GM18519 (cell line): ENCODE results near the gene MAN1B1.
"Not testable (repeated sequence)": the region's sequence is repeated elsewhere in the genome, so short reads cannot be mapped to it uniquely, and the experiment has no call there.

Experiments used
- ATAC-seq: cut with Tn5 transposase; IDR thresholded peaks from one replicate; pipeline ENCODE4 v1.9.1; 2021; ENCODE audit warnings: mild to moderate bottlenecking, moderate library complexity; ENCODE audit not compliant: unreplicated experiment, low FRiP score

Gene MAN1B1

DNA sequence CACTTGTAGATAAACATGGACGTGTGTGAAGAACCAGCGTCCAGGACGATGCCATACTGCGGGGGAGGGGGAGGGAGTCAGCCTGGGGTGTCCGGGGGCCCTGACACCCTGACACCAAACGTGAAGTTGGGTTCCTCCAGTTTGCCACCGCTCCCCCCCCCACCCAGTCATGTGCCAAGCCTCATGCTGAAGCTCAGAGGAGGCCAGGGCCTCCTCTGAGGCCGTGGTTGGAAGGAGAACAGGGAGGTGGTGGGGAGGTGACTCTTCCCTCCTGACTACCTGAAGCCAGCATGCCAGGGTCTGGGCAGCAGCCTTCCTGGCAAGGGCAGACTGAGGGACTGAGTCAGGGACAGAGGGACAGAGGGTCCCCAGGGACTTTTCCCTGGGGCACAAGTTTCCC lies 34.5 kb upstream of the MAN1B1 start:
- ATAC-seq = no peak

DNA sequence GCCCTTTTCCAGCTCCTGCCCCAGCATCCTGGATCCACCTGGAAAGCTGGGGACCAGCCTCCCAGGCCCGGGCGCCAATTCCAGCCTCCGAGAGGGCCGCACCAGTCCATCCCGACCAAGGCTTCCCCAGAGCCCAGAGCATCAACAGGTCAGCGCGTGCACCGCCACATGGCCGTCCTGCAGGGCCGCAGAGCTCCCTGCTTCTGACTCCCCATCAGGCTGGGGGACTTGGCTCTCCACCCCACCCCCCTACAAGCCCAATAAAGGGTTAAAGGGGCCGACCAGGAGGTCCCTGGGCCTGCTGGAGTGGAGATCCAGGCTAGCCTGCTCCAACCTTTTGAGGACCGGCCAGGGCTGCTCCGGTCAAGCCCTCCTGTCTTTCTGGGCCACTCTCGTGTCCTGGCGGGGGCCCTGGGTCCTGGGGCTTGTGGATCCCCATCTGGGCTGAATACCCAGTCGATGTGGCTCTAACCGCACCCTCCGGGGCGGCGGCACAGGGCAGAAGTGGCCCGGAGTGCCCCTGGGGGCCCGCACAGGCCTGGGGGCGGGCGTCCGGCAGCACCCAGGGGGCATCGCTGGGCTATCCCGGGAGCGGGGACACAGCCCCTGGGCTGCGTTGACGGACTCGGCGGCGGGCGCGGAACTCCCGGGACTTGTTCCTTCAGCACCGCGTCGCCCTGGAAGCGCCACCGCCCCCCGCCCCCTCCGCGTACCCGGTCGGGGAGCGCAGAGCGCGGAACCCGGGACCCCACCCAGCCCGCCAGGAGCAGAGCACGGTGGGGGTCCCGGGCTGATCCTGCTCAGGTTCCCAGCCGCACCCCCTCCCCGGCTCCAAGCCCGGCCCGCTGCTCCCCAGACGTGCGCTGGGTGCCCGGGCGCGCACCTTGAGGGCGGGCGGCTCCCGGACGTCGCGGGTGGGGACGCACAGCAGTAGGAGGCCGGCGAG lies 33.5 kb upstream of the MAN1B1 start:
- ATAC-seq = no peak

DNA sequence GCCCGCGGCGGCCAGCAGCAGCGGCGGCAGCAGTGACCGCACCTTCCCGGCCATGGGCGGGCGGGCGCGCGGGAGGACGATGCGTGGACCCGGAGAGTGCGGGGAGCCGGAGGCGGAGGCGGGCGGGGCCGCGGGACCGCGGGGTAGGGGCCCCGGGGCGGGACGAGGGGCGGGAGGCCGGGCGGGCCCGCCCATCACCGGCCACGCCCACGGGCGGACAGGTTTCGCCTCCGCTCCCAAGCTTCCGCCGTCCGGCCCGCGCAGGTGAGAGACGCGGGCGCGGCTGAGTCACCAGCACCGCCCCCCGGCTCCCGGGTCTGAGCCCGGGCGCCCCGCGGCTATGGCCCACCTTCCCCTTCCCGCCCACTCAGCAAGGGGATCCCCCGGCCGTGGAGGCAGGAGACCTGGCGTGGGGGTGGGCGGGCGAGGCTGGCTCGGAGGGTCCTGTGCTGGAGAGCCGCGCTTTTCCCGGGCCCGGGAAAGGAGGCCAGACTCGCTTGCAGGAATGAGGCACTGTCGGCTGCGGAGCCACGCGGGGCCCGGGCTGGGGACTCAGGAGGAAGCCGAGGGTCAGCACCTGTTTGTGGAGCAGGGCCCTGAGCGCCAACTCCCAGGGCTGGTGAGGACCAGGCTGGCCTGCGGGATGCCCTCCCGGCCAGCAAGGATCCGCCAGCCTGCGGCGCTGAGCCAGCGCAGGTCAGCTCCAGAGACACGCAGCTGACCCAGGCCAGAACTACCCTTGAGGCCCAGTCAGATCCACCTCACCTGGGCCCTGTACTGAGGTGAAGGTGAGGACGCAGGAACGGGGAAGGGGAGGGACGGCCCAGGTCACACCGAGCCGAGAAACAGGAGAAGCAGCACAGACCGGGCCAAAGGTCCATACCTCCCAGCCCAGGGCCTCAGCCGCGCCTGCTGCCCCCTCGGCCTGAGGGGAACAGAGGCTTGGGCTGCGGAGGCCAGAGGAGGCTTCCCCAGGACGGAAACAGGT lies 32.5 kb upstream of the MAN1B1 start, which contains the start of gene ENTPD2:
Gene ENTPD2, minus strand, starts transcription at position 118 of the 988 bp plus-strand sequence. Its CDS starts 64 bp downstream, at position 54.
- ATAC-seq = no peak

DNA sequence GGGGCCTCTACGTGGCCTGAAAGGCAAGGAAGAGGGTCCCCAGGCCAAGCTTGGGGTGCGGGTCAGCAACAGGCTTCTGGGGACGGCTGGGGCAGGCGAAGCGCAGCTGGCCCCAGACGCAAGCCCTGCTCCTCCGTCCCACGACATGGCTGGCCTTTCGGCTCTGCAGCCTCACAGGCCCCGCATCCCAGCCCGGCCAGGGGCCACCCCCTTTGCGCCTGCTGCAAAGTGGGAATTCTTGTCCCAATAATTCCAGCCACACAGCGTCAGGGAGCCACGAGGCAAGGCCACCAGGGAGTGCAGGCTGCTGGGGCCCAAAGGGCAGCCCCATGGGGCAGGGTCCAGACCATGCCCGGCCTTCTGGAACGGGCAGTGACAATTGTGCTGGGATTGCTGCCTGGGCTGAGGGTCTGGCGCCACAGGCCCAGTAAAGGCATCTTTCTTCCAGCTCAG lies 31.8 kb upstream of the MAN1B1 start:
- ATAC-seq = no peak

DNA sequence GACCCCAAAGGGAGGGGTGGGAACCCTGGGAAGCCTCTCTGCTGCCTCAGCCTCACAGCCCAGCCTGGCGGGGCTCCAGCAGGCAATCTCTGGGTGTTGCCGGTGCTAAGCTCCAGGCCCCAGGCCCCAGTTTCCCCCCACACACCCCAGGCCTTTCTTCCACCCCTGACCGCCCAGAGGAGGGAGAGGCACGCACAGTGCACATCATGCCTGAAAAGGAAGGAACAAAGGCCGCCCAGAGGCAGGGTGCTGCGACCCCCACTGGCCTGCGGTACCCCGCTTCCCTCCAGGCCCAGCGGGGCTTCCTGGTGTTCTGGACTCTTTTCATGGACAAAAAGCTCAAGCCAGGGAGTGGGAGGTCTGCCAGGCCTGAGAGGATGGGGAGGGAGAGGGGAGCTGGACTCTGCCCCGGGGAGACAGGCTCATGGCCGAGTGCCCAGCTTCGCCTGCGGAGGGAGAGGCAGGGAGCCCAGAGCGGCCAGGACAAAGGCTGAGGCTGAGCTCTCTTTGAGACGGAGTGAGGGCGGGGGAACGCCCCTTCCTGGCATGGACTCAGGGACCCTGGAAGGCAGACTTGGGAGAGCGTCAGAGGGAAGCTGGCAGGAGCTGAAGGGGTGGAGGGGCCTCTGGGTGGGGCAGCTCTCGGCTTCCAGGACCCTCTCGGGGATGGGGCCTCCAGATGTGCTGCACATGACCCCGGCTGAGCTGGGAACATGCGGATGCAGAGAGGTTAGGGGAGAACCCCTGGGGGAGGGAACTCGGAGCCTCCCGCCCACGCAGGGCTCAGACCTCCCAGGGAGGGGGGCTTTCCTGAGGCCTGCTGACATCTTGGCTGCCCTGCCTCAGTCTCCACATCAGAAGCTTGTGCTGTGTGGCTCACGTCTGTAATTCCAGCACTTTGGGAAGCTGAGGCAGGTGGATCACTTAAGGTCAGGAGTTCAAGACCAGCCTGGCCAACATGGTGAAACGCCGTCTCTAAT lies 31.1 kb upstream of the MAN1B1 start:
- no peak for ATAC-seq

DNA sequence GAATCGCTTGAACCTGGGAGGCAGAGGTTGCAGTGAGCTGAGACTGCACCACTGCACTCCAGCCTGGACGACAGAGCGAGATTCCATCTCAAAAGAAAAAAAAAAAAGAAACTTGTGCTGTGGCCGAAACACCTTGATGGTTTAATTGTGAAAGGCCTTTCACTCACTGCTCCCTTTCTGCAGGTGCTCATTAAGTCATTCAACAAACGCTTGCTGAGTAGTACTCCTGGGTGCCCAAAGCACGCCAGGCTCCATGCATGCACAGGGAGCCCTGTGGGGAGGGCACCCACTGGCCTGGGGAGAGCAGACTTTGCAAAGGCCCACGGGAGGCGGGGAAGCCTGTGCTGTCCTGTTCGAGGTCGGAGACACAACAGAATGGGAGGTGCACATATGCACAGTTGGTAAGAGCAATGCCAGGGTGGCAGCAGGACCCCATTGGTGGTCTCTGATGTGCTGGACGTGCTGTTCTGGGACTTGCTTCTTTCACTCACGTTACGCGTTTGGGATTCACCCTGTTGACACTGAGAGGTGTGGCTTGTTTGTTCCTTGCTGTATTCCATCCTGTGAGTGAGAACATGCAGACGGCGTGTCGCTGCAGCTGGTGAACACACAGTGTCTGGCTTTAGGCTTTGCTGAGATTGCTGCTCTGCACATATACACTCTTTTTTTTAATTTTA lies 29.9 kb upstream of the MAN1B1 start:
- ATAC-seq = no peak

DNA sequence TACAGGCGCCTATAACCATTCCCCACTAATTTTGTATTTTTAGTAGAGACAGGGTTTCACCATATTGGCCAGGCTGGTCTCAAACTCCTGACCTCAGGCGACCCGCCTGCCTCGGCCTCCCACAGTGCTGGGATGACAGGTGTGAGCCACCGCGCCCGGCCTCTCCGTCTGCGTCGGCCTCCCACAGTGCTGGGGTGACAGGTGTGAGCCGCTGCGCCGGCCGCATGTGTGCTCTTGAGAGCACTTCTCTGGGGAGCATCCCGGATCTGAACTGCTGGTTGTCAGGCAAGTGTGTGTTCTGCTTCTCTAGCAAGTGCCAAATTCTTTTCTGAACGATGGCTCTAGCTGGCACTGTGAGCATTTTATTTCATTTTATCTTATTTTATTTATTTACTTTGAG lies 29.2 kb upstream of the MAN1B1 start:
- ATAC-seq = no peak

DNA sequence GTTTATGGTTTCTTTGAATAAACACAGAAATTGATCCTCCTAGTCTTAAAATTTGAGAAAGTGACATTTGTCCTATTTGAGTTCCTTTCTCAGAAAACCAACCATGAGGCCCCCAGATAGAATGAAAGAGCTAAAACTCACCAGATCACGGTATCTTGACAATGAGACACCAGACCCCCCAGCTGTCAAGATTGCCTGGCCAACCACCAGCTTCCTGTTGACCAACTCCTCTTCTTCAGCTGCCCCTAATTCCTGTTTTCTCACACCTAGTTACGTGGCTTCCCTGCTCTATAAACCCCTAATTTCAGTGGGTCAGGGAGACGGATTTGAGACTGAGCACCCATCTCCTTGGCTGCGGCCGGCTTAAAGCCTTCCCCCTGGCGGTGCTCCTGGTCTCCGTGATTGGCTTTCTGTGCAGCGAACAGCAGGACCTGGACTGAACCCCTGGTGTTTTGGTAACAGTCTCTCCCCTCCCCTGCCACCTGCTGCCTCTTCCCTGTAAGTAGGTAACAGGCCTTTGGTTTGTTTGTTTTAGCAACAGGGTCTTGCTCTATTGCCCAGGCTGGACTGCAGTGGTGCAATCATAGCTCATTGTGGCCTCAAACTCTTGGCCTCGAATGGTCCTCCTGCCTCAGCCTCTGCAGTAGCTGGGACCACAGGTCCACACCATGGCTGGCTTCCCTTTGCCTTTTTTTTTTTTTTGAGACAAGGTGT lies 28.1 kb upstream of the MAN1B1 start:
- no peak for ATAC-seq

DNA sequence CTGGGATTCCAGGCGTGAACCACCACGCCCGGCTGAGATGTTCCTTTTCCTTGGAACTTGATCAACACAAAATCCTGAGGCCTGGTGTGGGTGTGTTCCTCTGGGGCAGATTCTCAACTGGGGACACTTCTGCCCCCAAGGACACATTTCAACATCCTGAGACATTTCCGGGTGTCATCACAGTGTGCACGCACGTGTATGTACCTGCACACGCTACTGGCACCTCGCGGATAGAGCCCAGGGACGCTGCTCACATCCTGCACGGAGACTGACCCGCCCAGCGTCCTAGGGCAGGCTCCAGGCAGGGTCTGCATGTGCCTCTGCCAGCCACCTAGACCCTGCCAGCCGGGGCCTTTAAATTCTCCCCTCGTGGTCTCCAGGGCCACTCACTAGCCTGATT lies 24.4 kb upstream of the MAN1B1 start:
- no peak for ATAC-seq

DNA sequence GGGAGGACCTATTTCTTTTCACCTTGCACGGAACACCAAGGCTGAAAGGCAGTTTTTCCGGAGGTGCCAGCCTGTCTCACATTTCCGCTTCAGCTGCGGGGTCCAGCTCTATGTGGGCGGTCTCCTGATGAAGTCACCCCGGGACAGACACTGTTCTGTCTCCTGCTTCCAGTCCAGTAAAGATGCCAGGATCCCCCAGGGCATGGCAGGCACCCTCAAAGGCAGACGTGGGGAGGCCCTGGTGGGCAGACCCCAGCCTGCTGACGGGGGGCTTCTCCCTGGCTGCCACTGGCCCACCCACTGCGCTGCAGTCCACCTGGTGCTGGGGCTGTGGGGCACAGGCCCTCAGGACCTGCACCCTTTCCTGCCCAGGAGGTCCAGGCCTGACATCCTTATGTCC lies 24.0 kb upstream of the MAN1B1 start:
- not testable (repeated sequence) for ATAC-seq

DNA sequence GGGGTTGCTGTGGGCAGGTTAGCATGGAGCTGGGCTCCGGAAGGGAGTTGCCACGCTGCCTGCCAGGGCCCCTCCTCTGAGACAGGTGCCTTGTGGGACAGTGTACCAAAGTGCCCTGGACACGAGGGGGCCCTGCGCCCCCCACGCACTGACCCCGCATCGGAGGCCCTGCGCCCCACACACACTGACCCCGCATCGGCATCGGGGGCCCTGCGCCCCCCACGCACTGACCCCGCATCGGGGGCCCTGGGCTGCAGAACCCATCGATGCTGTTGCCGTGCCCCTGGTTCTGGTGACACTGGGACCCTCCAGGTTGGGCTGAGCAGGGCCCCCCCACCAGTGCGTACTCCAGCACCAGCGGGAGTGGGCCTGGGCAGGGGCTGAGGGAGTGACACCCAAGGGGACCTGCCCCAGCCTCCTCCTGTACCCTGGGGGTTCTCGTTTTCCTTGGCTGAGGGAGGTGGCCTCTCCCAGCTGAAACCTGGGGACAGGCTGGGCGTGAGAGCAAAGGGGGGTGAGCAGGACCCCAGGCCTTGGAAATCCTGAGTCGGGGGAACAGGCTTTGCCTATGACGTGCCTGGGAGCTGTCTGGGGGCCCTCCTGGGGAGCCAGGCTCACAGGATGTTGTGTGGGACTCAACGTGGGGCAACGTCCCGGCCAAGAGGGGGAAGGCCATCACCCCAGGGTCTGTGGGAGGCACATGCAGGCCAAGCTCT lies 23.3 kb upstream of the MAN1B1 start:
- ATAC-seq = no peak

DNA sequence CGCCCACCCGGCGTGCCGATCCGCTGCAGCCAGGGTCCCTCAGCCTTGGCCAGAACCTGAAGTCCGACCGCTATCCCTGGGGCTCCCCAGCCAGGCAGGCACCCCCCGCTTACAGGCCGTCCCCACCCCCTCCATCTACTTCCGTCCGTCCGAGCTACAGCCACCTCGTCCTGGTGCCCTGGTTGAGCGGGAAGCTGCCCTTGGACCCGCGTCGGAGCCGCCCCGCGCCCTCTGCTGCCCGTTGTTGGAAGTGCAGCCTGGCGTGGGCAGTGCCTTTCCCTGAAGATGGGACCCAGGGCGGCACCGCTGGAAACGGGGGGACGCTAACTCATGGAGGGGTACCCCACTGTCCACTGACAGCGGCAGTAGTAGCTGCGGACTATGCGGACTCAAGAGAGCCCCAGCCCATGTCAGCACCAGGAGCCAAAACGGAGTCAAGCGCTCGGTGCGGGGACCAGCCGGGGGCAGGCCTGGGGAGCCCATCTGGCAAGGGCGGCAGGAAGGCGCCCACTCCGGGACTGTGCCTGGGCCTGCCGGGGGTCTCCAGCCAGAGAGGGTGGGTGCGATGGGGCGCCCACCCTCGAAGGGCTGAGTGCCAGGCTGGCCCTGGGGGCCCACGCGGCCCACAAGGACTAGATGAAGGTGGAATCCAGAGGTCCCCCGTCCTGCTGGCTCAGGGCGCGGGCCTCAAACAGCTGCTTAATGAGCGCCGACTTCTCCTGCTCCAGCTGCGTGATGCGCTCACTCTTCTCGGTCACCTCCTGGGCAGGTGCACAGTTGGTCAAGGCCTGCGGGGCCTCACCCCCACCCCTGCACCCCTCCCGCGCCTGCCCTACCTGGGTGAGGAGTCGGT lies 22.5 kb upstream of the MAN1B1 start:
- ATAC-seq = no peak

DNA sequence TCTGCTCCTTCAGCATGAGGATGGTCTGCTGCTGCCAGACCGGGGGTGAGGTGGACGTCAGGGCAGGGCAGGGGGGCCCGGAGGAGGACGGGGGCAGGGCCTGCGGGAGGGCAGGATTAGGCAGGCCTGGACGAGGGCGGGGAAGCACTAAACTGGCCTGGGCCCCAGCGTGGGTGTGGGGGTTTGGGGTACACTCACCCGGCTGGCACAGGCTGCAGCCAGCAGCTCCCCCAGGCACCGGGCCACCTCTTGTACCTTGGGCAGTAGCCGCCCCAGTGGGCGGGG lies 22.0 kb upstream of the MAN1B1 start:
- ATAC-seq = no peak

DNA sequence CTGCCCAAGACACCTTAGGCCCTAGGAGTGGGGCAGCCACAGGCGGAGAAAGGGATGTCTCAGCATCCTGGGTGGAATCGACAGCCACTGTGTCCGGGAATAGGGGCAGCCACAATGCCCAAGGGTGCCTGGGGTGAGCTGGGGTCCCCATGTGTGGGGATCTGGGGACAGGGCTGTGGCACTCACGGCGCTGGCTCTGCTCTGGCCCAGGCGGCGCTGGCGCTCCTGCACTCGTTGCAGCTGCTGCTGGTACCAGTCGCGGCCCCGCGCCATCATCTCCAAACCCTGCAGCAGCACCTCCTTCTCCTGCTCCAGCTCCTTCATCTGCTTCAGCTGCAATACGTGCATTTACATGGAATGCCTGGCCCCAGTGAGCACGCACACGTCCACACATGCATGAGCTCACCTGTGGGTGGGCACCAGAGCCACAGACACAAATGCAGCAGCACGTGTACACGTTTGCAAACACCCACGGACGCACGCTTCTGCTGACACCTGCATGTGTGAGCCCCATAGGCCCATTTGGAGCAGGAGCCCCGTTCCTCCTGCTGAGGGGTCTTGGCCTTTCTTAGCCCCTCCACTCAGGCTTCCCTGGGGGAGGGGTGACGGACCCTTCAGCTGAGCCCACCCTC lies 21.3 kb upstream of the MAN1B1 start:
- ATAC-seq = no peak

DNA sequence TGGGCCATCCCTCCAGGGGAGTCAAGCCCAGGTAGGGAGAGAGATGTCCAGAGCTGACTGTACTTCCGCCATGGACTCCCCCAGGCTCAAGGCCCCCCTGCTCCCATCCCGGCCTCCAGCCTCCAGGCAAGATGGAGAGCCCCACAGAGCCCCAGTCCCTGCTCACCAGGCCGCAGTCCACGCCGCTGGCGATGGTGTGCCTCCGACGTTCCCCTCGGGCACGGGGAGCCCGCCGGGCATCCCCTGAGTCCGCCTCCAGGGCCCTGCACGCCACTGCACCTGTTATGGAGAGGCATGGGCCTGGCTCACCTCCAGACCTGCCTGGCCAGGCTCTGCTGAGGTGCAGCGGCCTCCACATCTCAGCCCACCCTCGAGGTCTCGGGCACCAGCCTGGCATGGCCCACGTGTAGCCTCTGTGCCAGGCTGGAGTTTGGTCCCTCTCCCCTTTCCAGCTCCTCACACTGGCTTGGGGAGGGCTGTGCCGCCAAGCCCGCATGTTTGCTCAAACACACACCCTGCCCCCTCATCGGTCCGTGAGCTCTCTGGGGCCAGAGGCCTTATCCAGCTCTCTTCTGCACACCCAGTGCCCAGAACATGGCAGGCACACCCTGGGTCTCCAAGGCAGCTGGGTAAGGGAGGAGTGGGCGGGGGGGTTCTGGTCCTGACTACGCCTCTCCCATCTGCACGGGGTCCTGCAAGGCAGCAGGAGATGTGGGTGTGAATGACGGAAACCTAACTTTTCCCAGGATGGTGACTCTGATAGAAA lies 20.5 kb upstream of the MAN1B1 start:
- no peak for ATAC-seq

DNA sequence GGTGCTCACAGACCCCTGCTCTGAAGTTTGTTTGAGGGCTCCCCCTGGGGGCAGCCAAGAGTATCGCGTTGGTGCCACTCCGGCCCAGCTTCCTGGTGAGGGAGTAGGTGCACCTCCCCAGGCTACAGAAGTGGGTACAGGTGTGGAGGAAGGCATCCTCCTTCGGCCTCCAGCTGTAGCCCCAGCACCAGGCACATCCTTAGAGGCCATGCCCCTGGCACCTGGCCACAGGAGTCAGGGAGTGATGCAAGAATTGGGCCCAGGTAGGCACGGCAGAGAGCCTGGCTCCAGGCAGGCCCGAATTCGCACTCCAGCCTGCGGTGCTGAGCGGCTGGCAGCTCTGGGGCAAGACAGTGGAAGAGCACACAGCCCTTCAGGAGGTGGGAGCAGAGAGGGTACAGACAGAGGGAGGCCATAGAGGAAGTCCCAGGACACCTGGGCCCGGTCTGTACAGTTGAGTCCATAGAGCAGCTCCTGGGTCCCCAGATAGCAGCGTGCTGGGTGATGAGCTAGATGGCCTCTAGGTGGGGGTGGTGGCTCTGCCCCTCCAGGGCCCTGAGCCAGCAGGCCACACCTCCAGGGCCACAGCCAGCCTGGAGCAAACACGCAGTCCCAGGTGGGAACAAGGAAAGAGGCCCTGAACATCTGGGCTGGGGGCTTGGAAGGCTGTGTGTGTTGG lies 18.8 kb upstream of the MAN1B1 start:
- no peak for ATAC-seq
